Tibial nerve (tissue), 4 donors: ENCODE data around the gene UBE2F. TPM values are rescaled to one million over a fixed set of nuclear protein-coding genes. Genes with fewer than 3 reads are reported as not detected.

Experiments
- DNase-seq, 2 donors: peaks; one replicate each; pipeline ENCODE4 v3.0.0-alpha.2; 2019; ENCODE audit warnings: low spot score in 2 of 2
- H3K27ac ChIP-seq, 4 donors: fragments of 200-600 bp; sonication (generic) in 3 of 4; one replicate each; pipeline ENCODE4 v1.5.1; 2017 to 2019; ENCODE audit warnings: mild to moderate bottlenecking in 1 of 4
- H3K27me3 ChIP-seq, 2 donors: fragments of 200-600 bp; sonication (generic) in 1 of 2; one replicate each; pipeline versions ENCODE4 v1.5.1 to v1.6.0; 2017 to 2019
- H3K36me3 ChIP-seq, 3 donors: fragments of 200-600 bp; sonication (generic); one replicate each; pipeline ENCODE4 v1.5.1; 2018 to 2019
- H3K4me1 ChIP-seq, 4 donors: fragments of 200-600 bp; sonication (generic) in 3 of 4; one replicate each; pipeline ENCODE4 v1.5.1; 2017 to 2019
- H3K4me3 ChIP-seq, 4 donors: fragments of 200-600 bp; sonication (generic) in 3 of 4; one replicate each; pipeline ENCODE4 v1.5.1; 2017 to 2019; ENCODE audit warnings: mild to moderate bottlenecking in 1 of 4, moderate library complexity in 1 of 4
- H3K9me3 ChIP-seq, 4 donors: fragments of 200-600 bp; sonication (generic) in 3 of 4; one replicate each; pipeline ENCODE4 v1.5.1; 2017 to 2019
- EP300 ChIP-seq, 2 donors: sonication (generic); formaldehyde crosslinking; IDR thresholded peaks; one replicate each; pipeline ENCODE4 v1.6.1; 2017; ENCODE audit warnings: antibody characterized with exemption in 2 of 2, mild to moderate bottlenecking in 1 of 2
- POLR2A ChIP-seq, 2 donors: fragments of 450-650 bp; IDR thresholded peaks; one replicate each; pipeline ENCODE4 v1.6.1; 2017; ENCODE audit warnings: antibody characterized with exemption in 2 of 2, mild to moderate bottlenecking in 2 of 2, moderate library complexity in 2 of 2
- WGBS, 2 donors: methylation state at CpG; one replicate each; pipeline ENCODE4 v1.1.5; 2018; 5-methylcytosine and 5-hydroxymethylcytosine counted together
- total RNA-seq, 4 donors: library from RNA; depleted of rRNA; stranded (reverse); fragments of >200 nt; gene quantifications; one replicate each; pipeline ENCODE4 v1.1.0, GENCODE V29; 2016
- TF ChIP-seq, protein P1 (sequence below), 5 experiments: fragments of 200-600 bp in 3 of 5; fragments of 450-650 bp in 2 of 5; sonication (generic) in 3 of 5; IDR thresholded peaks; one replicate each; pipeline ENCODE4 v1.5.1; 2016 to 2019; ENCODE audit warnings: antibody characterized with exemption in 5 of 5, mild to moderate bottlenecking in 3 of 5, moderate library complexity in 2 of 5

The UBE2F gene
- total RNA-seq, 4 donors from 2014 or later, result 35.1 to 73.8 (median 41.2) TPM

DNA sequence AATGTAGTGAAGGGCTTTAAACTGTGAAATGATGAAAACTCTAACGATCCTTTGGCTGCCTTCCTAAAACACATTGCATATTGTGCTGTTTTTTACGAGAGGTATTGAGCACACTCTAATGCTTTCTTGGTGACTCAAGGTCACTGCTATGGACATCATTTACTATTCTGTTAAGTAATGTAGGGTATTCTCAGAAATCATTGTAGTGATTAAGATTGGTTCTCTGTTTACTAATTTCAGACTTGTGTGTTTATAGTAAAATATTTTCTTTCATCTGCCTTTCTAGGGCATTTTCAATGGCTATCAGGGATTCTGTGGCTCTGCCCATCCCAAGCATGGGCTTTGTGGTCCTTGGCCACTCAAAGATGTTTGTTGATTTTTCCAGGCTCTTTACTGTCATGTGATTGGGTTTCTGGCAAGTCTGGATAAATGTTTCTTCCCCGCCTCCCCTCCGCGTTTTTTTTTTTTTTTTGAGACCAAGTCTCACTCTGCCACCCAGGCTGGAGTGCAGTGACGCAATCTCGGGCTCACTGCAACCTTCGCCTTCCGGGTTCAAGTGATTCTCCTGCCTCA lies 29.3 kb downstream of the UBE2F start:
- Histone ChIP-seq H3K27ac (no peak overlapping the region), H3K36me3 (peaks cover 0 to 51% (median 0%) of the 10 kb centered on the region in 3 donors), H3K27me3 (no peaks in the 10 kb centered on the region), H3K9me3 (peaks cover 0 to 7% (median 0%) of the 10 kb centered on the region in 4 donors), H3K4me3 (no peak overlapping the region), H3K4me1 (peaks cover 0 to 6% (median 0%) of the 10 kb centered on the region in 4 donors)
- TF ChIP-seq, protein P1, sequence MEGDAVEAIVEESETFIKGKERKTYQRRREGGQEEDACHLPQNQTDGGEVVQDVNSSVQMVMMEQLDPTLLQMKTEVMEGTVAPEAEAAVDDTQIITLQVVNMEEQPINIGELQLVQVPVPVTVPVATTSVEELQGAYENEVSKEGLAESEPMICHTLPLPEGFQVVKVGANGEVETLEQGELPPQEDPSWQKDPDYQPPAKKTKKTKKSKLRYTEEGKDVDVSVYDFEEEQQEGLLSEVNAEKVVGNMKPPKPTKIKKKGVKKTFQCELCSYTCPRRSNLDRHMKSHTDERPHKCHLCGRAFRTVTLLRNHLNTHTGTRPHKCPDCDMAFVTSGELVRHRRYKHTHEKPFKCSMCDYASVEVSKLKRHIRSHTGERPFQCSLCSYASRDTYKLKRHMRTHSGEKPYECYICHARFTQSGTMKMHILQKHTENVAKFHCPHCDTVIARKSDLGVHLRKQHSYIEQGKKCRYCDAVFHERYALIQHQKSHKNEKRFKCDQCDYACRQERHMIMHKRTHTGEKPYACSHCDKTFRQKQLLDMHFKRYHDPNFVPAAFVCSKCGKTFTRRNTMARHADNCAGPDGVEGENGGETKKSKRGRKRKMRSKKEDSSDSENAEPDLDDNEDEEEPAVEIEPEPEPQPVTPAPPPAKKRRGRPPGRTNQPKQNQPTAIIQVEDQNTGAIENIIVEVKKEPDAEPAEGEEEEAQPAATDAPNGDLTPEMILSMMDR (IDR thresholded peaks at IDR 0.05), result no peak
- no peak for DNase-seq
- 76 to 80% methylated on average over 9 of the region's 9 CpGs for WGBS, 2 donors

DNA sequence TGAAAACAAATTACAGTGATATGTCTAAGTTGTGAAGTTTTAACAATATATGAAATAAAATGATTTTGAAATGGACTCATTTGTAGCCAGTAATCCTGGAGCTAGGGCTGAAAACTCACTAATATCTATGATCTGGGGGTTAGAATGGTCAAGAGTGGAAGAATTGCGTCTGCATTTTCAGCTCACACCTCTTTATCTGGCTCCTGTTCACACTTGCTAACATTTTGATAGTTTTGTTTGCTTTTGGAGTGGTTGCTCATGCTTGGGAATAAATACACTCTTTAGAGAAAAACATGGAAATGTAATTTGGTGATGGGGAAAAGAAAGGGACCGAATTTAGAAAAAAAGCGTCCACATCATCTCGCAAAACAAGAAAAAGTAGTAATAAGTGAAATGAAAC lies 30.7 kb downstream of the UBE2F start:
- TF ChIP-seq EP300 (IDR thresholded peaks at IDR 0.05), result no peak
- no peak for TF ChIP-seq POLR2A (IDR thresholded peaks at IDR 0.05)
- TF ChIP-seq, protein P1 (IDR thresholded peaks at IDR 0.05), result no peak

DNA sequence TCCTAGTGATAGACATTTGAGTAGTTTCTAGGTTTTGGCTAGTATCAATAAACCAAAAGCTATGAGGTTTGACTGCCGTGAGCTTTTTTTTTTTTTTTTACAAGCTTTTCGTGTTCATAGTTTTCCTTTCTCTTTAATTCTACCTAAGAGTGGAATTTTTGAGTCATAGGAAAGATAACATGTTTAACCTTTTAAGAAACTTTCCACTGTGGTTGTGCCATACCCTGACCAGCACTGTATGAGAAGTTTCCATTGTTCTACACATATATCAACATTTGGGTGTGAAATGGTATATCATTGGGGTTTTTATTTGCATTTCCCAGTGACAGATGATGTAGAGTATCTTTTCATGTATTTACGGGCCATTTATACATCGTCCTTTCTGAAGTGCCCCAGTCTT lies 31.7 kb downstream of the UBE2F start:
- H3K27me3 ChIP-seq, result no peaks in the 10 kb centered on the region
- TF ChIP-seq, protein P1 (IDR thresholded peaks at IDR 0.05), result no peak
- TF ChIP-seq POLR2A (IDR thresholded peaks at IDR 0.05) (no peak), EP300 (IDR thresholded peaks at IDR 0.05) (no peak)
- H3K4me3 ChIP-seq, result no peak overlapping the region
- peaks cover 0 to 6% (median 0%) of the 10 kb centered on the region in 4 donors for H3K4me1 ChIP-seq
- peaks cover 0 to 7% (median 0%) of the 10 kb centered on the region in 4 donors for H3K9me3 ChIP-seq
- H3K27ac ChIP-seq, result no peak overlapping the region
- peaks cover 0 to 35% (median 0%) of the 10 kb centered on the region in 3 donors for H3K36me3 ChIP-seq
- DNase-seq, result no peak
- WGBS, 2 donors, result 36 to 38% methylated on average over 4 of the region's 4 CpGs

More for the DNA sequence above, 30.7 kb downstream of the UBE2F start:
- peaks cover 0 to 46% (median 0%) of the 10 kb centered on the region in 3 donors for H3K36me3 ChIP-seq
- no peak overlapping the region for H3K27ac ChIP-seq
- H3K9me3 ChIP-seq, result peaks cover 0 to 7% (median 0%) of the 10 kb centered on the region in 4 donors
- peaks cover 0 to 6% (median 0%) of the 10 kb centered on the region in 4 donors for H3K4me1 ChIP-seq
- no peaks in the 10 kb centered on the region for H3K27me3 ChIP-seq
- no peak overlapping the region for H3K4me3 ChIP-seq
- no peak for DNase-seq
- 78 to 83% methylated on average over 4 of the region's 4 CpGs for WGBS, 2 donors

DNA sequence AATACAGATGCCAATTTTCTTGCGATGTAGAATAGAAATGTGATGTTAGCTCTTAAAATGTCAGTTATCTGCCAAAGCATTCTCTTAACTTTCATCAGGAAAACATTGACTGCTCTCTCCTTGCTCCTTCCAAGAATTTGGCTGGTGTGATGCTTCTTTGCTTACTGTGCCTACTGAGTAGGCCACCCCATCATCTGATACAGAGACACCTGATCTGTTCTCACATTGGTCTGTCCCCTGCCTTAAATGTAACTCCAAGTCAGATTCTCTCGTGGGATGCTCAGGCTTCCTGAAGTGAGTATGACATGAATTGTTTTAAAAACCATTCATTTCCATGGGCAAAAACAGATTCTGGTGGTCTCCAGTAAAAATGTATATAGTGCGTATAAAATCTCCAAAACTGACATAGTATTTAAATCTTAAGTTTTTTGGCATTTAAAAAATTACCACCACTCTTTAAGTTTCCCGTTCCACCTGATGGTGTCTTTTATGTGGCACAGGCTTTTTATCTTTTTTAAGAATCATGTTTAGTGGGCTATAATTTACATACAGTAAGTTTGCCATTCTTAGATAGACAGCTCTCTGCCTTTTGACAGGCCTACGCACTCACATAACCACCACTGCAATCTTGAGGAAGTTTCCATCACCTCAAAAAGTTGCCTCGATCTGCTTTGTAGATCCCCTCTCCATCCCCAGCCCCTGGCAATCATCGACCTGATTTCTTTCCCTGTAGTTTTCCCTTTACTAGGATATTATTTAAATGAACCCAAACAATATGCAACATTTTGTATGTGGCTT lies 36.6 kb downstream of the UBE2F start:
- Histone ChIP-seq H3K36me3 (peaks cover 0 to 13% (median 0%) of the 10 kb centered on the region in 3 donors), H3K27ac (no peak overlapping the region), H3K4me3 (no peak overlapping the region), H3K9me3 (peaks cover 0 to 7% (median 0%) of the 10 kb centered on the region in 4 donors), H3K27me3 (no peaks in the 10 kb centered on the region), H3K4me1 (peaks cover 0 to 6% (median 0%) of the 10 kb centered on the region in 4 donors)
- TF ChIP-seq, protein P1 (IDR thresholded peaks at IDR 0.05), result no peak
- TF ChIP-seq EP300 (IDR thresholded peaks at IDR 0.05) (no peak), POLR2A (IDR thresholded peaks at IDR 0.05) (no peak)
- no peak for DNase-seq
- WGBS, 2 donors, result 84 to 93% methylated on average over 7 of the region's 7 CpGs
